Measurements from ENCODE around the gene FER.
"Not testable (repeated sequence)": the region's sequence is repeated elsewhere in the genome, so short reads cannot be mapped to it uniquely, and the experiment has no call there.

Gene FER

GRCh38 chr5:108747774-108748400 lies at the start of gene FER:
TSS of gene FER (plus strand) at chr5:108747897. CDS start at chr5:108798183, 50,286 bp downstream.
- FAIRE-seq = no peak
- no peak for DNase-seq (ENCODE audit: insufficient read length, low spot score)

GRCh38 chr5:108700388-108700787 lies 47.3 kb upstream of the FER start:
- not testable (repeated sequence) for FAIRE-seq

GRCh38 chr5:108700930-108701329 lies 46.8 kb upstream of the FER start:
- DNase-seq (ENCODE audit: insufficient read length, low spot score) (no peak), FAIRE-seq (peak; percentile 26)

More at GRCh38 chr5:108700388-108700787, 47.3 kb upstream of the FER start:
- not testable (repeated sequence) for DNase-seq (ENCODE audit: insufficient read length, low spot score)

- DNase-seq (ENCODE audit: insufficient read length, low spot score) = no peak
- FAIRE-seq = no peak
These were observed 45.2 kb upstream of the FER start for GRCh38 chr5:108702546-108702945.

GRCh38 chr5:108703313-108703712 lies 44.4 kb upstream of the FER start:
- FAIRE-seq = no peak
- no peak for DNase-seq (ENCODE audit: insufficient read length, low spot score)

GRCh38 chr5:108707141-108707540 lies 40.6 kb upstream of the FER start:
- FAIRE-seq (no peak), DNase-seq (ENCODE audit: insufficient read length, low spot score) (no peak)

- FAIRE-seq (no peak), DNase-seq (ENCODE audit: insufficient read length, low spot score) (no peak)
These were observed 35.8 kb upstream of the FER start for GRCh38 chr5:108711898-108712297.

GRCh38 chr5:108715408-108715807 lies 32.3 kb upstream of the FER start:
- FAIRE-seq = peak; percentile 39
- no peak for DNase-seq (ENCODE audit: insufficient read length, low spot score)

- FAIRE-seq (peak; percentile 78), DNase-seq (ENCODE audit: insufficient read length, low spot score) (peak; percentile 9)
These were observed 27.3 kb upstream of the FER start for GRCh38 chr5:108720391-108720790.

GRCh38 chr5:108726446-108727235 lies 21.1 kb upstream of the FER start:
- FAIRE-seq (no peak), DNase-seq (ENCODE audit: insufficient read length, low spot score) (no peak)

- FAIRE-seq = no peak
- no peak for DNase-seq (ENCODE audit: insufficient read length, low spot score)
These were observed 20.5 kb upstream of the FER start for GRCh38 chr5:108727236-108727650.

- FAIRE-seq = peak; percentile 88
- peak; percentile 42 for DNase-seq (ENCODE audit: insufficient read length, low spot score)
These were observed 19.8 kb upstream of the FER start for GRCh38 chr5:108727651-108728565.

GRCh38 chr5:108728566-108729241 lies 19.0 kb upstream of the FER start:
- DNase-seq (ENCODE audit: insufficient read length, low spot score) (no peak), FAIRE-seq (no peak)

GRCh38 chr5:108729242-108729615 lies 18.5 kb upstream of the FER start:
- DNase-seq (ENCODE audit: insufficient read length, low spot score) = no peak
- FAIRE-seq = no peak

GRCh38 chr5:108730617-108731340 lies 16.9 kb upstream of the FER start:
- DNase-seq (ENCODE audit: insufficient read length, low spot score) = peak; percentile 33

GRCh38 chr5:108735790-108736189 lies 11.9 kb upstream of the FER start:
- peak; percentile 4 for FAIRE-seq

More at GRCh38 chr5:108730617-108731340, 16.9 kb upstream of the FER start:
- FAIRE-seq = peak; percentile 85

GRCh38 chr5:108736855-108737254 lies 10.8 kb upstream of the FER start:
- DNase-seq (ENCODE audit: insufficient read length, low spot score) (no peak), FAIRE-seq (no peak)

More at GRCh38 chr5:108735790-108736189, 11.9 kb upstream of the FER start:
- no peak for DNase-seq (ENCODE audit: insufficient read length, low spot score)

GRCh38 chr5:108739376-108739775 lies 8.3 kb upstream of the FER start:
- DNase-seq (ENCODE audit: insufficient read length, low spot score) = no peak
- no peak for FAIRE-seq

- no peak for FAIRE-seq
These were observed 7.8 kb upstream of the FER start for GRCh38 chr5:108739906-108740305.

GRCh38 chr5:108743319-108743718 lies 4.4 kb upstream of the FER start:
- DNase-seq (ENCODE audit: insufficient read length, low spot score) (no peak), FAIRE-seq (no peak)

More at GRCh38 chr5:108739906-108740305, 7.8 kb upstream of the FER start:
- DNase-seq (ENCODE audit: insufficient read length, low spot score) = no peak
